Measurements from ENCODE around the gene C22orf23.
"Not testable (repeated sequence)": the region's sequence is repeated elsewhere in the genome, so short reads cannot be mapped to it uniquely, and the experiment has no call there.

Gene C22orf23

GRCh38 chr22:37986371-37986770 lies 33.0 kb upstream of the C22orf23 start:
- Mint-ChIP-seq H3K4me1 (ENCODE audit: low read depth) (peaks cover 9% of the 10 kb centered on the region), H3K36me3 (ENCODE audit: low read depth) (no peaks in the 10 kb centered on the region), H3K27ac (no peak overlapping the region), H3K27me3 (no peaks in the 10 kb centered on the region), H3K9me3 (no peaks in the 10 kb centered on the region), H3K4me3 (no peak overlapping the region)
- intact Hi-C loops (cut with micrococcal nuclease): no loop called here

- H3K9me3 Mint-ChIP-seq: no peaks in the 10 kb centered on the region
- no peaks in the 10 kb centered on the region for H3K36me3 Mint-ChIP-seq (ENCODE audit: low read depth)
- H3K4me3 Mint-ChIP-seq: no peak overlapping the region
- H3K4me1 Mint-ChIP-seq (ENCODE audit: low read depth): peaks cover 9% of the 10 kb centered on the region
- no peak overlapping the region for H3K27ac Mint-ChIP-seq
- intact Hi-C loops (cut with micrococcal nuclease): no loop called here
- H3K27me3 Mint-ChIP-seq: no peaks in the 10 kb centered on the region
Observed at GRCh38 chr22:37985751-37986281, 32.4 kb upstream of the C22orf23 start.

- peaks cover 9% of the 10 kb centered on the region for H3K4me1 Mint-ChIP-seq (ENCODE audit: low read depth)
- H3K9me3 Mint-ChIP-seq: no peaks in the 10 kb centered on the region
- no peaks in the 10 kb centered on the region for H3K27me3 Mint-ChIP-seq
- no peak overlapping the region for H3K27ac Mint-ChIP-seq
- no peak overlapping the region for H3K4me3 Mint-ChIP-seq
- intact Hi-C loops (cut with micrococcal nuclease): no loop called here
- peaks cover 7% of the 10 kb centered on the region for H3K36me3 Mint-ChIP-seq (ENCODE audit: low read depth)
Observed at GRCh38 chr22:37985050-37985585, 31.7 kb upstream of the C22orf23 start.

- Mint-ChIP-seq H3K36me3 (ENCODE audit: low read depth) (peaks cover 7% of the 10 kb centered on the region), H3K4me1 (ENCODE audit: low read depth) (peaks cover 9% of the 10 kb centered on the region), H3K4me3 (no peak within 1 kb of the TSS), H3K9me3 (no peaks in the 10 kb centered on the region), H3K27ac (no peak within 1 kb of the TSS), H3K27me3 (no peaks in the 10 kb centered on the region)
- intact Hi-C loops (cut with micrococcal nuclease): no loop called here
Observed at GRCh38 chr22:37983860-37984791, 30.7 kb upstream of the C22orf23 start, which contains the start of gene SOX10. SOX10 (minus strand) TSS chr22:37984555; CDS start chr22:37983784, 771 bp downstream.

- peaks cover 7% of the 10 kb centered on the region for H3K36me3 Mint-ChIP-seq (ENCODE audit: low read depth)
- H3K4me3 Mint-ChIP-seq: no peak overlapping the region
- H3K27ac Mint-ChIP-seq: no peak overlapping the region
- peaks cover 9% of the 10 kb centered on the region for H3K4me1 Mint-ChIP-seq (ENCODE audit: low read depth)
- no peaks in the 10 kb centered on the region for H3K27me3 Mint-ChIP-seq
- intact Hi-C loops (cut with micrococcal nuclease): no loop called here
- no peaks in the 10 kb centered on the region for H3K9me3 Mint-ChIP-seq
Observed at GRCh38 chr22:37982938-37983859, 29.8 kb upstream of the C22orf23 start.

- Mint-ChIP-seq H3K36me3 (ENCODE audit: low read depth) (peaks cover 14% of the 10 kb centered on the region), H3K27me3 (no peaks in the 10 kb centered on the region), H3K4me3 (no peak overlapping the region), H3K27ac (no peak overlapping the region), H3K9me3 (no peaks in the 10 kb centered on the region), H3K4me1 (ENCODE audit: low read depth) (peaks cover 9% of the 10 kb centered on the region)
- intact Hi-C loops (cut with micrococcal nuclease): no loop called here
Observed at GRCh38 chr22:37982151-37982785, 28.9 kb upstream of the C22orf23 start.

- H3K4me1 Mint-ChIP-seq (ENCODE audit: low read depth): peaks cover 9% of the 10 kb centered on the region
- H3K36me3 Mint-ChIP-seq (ENCODE audit: low read depth): peaks cover 17% of the 10 kb centered on the region
- no peak overlapping the region for H3K4me3 Mint-ChIP-seq
- intact Hi-C loops (cut with micrococcal nuclease): no loop called here
- no peaks in the 10 kb centered on the region for H3K27me3 Mint-ChIP-seq
- H3K9me3 Mint-ChIP-seq: no peaks in the 10 kb centered on the region
- H3K27ac Mint-ChIP-seq: no peak overlapping the region
Observed at GRCh38 chr22:37981282-37982011, 28.0 kb upstream of the C22orf23 start.

- Mint-ChIP-seq H3K36me3 (ENCODE audit: low read depth) (peaks cover 17% of the 10 kb centered on the region), H3K4me1 (ENCODE audit: low read depth) (peaks cover 9% of the 10 kb centered on the region), H3K4me3 (no peak overlapping the region), H3K27me3 (no peaks in the 10 kb centered on the region), H3K27ac (no peak overlapping the region), H3K9me3 (no peaks in the 10 kb centered on the region)
- intact Hi-C loops (cut with micrococcal nuclease): no loop called here
Observed at GRCh38 chr22:37979782-37980181, 26.4 kb upstream of the C22orf23 start.

GRCh38 chr22:37976547-37976946 lies 23.1 kb upstream of the C22orf23 start:
- peaks cover 39% of the 10 kb centered on the region for H3K36me3 Mint-ChIP-seq (ENCODE audit: low read depth)
- H3K4me1 Mint-ChIP-seq (ENCODE audit: low read depth): no peaks in the 10 kb centered on the region
- no peak overlapping the region for H3K27ac Mint-ChIP-seq
- H3K4me3 Mint-ChIP-seq: no peak overlapping the region
- intact Hi-C loops (cut with micrococcal nuclease): no loop called here
- no peaks in the 10 kb centered on the region for H3K27me3 Mint-ChIP-seq
- H3K9me3 Mint-ChIP-seq: no peaks in the 10 kb centered on the region

- H3K9me3 Mint-ChIP-seq; intact Hi-C loops (cut with micrococcal nuclease); H3K4me3 Mint-ChIP-seq; H3K27ac Mint-ChIP-seq; H3K4me1 Mint-ChIP-seq (ENCODE audit: low read depth); H3K27me3 Mint-ChIP-seq: not testable (repeated sequence)
- H3K36me3 Mint-ChIP-seq (ENCODE audit: low read depth): peaks cover 40% of the 10 kb centered on the region
Observed at GRCh38 chr22:37976022-37976421, 22.6 kb upstream of the C22orf23 start.

- Mint-ChIP-seq H3K27ac (no peak overlapping the region), H3K36me3 (ENCODE audit: low read depth) (peaks cover 34% of the 10 kb centered on the region), H3K9me3 (no peaks in the 10 kb centered on the region), H3K27me3 (no peaks in the 10 kb centered on the region), H3K4me1 (ENCODE audit: low read depth) (no peaks in the 10 kb centered on the region), H3K4me3 (no peak overlapping the region)
- intact Hi-C loops (cut with micrococcal nuclease): no loop called here
Observed at GRCh38 chr22:37975153-37975552, 21.8 kb upstream of the C22orf23 start.

- H3K27ac Mint-ChIP-seq: no peak overlapping the region
- no peak overlapping the region for H3K4me3 Mint-ChIP-seq
- H3K4me1 Mint-ChIP-seq (ENCODE audit: low read depth): no peaks in the 10 kb centered on the region
- peaks cover 48% of the 10 kb centered on the region for H3K36me3 Mint-ChIP-seq (ENCODE audit: low read depth)
- intact Hi-C loops (cut with micrococcal nuclease): no loop called here
- H3K9me3 Mint-ChIP-seq: no peaks in the 10 kb centered on the region
- no peaks in the 10 kb centered on the region for H3K27me3 Mint-ChIP-seq
Observed at GRCh38 chr22:37973271-37974170, 20.1 kb upstream of the C22orf23 start.

Measured in dendritic cell treated with granulocyte-macrophage colony-stimulating factor and Interleukin-4, amounts not matched to agents 40 ng/mL and 50 ng/mL, for 4 days (primary cell).